ENCODE results near the gene CEACAM18. TPM values are rescaled to one million over a fixed set of nuclear protein-coding genes. Genes with fewer than 3 reads are reported as not detected.

CEACAM18 gene
- total RNA-seq, 2 donors from 2014 or later = not detected

DNA sequence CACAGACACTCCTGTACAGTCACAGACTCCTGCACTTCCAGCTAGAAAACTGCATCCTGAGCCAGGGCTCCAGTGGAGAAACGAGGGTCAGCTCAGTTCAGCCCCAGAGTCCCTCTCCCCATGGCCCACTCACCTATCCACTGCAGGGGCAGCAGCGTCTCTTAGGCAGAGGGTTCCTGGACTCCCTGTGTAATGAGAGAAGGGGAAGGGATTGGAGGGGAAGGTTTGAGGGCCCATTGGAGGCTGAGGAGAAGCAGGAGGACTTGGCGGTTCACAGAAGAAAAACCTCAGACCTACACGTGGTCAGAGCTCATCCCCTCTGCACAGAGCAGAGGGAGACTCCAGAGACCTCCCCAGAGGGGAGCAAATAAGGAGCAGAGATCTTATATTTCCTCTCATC, 9.2 kb upstream of the CEACAM18 start:
- no peak for DNase-seq (ENCODE audit: low spot score)
- ATAC-seq (ENCODE audit: insufficient number of reproducible peaks, low FRiP score, low read depth) = no peak

DNA sequence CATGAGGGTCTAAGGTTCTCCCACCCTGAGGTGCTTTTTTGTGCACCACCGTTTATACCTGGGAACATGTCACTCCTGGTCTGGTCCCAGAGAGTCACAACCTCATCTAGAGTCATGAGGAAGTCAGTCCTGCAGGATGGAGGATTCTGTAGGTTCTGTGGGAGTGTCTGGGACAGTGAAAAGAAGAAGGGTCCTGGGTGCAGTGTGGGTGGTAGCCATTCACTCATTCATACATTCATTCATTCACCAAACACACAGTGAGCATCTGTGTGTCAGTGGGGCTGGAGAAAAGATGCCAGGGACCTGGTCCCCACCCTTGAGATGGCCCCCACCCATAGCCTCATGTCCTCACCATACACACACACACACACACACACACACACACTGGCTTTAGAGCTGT, 8.7 kb upstream of the CEACAM18 start:
- H3K27me3 ChIP-seq (replicated peaks; ENCODE audit: insufficient read depth) = no peaks in the 10 kb centered on the region
- DNase-seq (ENCODE audit: low spot score) = no peak
- H3K36me3 ChIP-seq = no peaks in the 10 kb centered on the region
- no peaks in the 10 kb centered on the region for H3K4me1 ChIP-seq (ENCODE audit: control insufficient read depth in 1 of 2, low read depth in 2 of 2)
- no peaks in the 10 kb centered on the region for H3K9me3 ChIP-seq
- no peak overlapping the region for H3K27ac ChIP-seq
- no peak overlapping the region for H3K4me3 ChIP-seq
- ATAC-seq (ENCODE audit: insufficient number of reproducible peaks, low FRiP score, low read depth) = no peak
- TF ChIP-seq, protein P1, sequence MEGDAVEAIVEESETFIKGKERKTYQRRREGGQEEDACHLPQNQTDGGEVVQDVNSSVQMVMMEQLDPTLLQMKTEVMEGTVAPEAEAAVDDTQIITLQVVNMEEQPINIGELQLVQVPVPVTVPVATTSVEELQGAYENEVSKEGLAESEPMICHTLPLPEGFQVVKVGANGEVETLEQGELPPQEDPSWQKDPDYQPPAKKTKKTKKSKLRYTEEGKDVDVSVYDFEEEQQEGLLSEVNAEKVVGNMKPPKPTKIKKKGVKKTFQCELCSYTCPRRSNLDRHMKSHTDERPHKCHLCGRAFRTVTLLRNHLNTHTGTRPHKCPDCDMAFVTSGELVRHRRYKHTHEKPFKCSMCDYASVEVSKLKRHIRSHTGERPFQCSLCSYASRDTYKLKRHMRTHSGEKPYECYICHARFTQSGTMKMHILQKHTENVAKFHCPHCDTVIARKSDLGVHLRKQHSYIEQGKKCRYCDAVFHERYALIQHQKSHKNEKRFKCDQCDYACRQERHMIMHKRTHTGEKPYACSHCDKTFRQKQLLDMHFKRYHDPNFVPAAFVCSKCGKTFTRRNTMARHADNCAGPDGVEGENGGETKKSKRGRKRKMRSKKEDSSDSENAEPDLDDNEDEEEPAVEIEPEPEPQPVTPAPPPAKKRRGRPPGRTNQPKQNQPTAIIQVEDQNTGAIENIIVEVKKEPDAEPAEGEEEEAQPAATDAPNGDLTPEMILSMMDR (IDR thresholded peaks at IDR 0.05) = no peak

More for the DNA sequence above, 9.2 kb upstream of the CEACAM18 start:
- Histone ChIP-seq H3K9me3 (no peaks in the 10 kb centered on the region), H3K27me3 (replicated peaks; ENCODE audit: insufficient read depth) (no peaks in the 10 kb centered on the region), H3K4me1 (ENCODE audit: control insufficient read depth in 1 of 2, low read depth in 2 of 2) (no peaks in the 10 kb centered on the region), H3K27ac (no peak overlapping the region), H3K36me3 (no peaks in the 10 kb centered on the region), H3K4me3 (no peak overlapping the region)
- TF ChIP-seq, protein P1 (IDR thresholded peaks at IDR 0.05) = no peak

DNA sequence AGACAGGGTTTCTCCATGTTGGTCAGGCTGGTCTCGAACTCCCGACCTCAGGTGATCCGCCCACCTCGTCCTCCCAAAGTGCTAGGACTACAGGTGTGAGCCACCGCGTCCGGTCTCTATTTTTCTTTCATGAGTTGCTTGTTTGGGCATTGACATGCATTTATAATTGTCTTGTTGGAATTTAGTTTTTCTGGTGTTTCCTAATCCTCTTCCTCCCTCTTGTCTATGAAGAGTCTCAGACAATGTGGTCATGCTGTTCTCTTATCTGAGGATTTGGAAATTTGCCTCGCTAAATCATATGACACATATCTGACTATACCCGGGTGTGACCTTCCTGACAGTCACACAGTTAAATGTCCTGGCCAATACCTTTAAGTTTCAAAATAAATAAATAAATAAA, 7.4 kb upstream of the CEACAM18 start:
- Histone ChIP-seq H3K27ac (no peak overlapping the region), H3K4me1 (ENCODE audit: control insufficient read depth in 1 of 2, low read depth in 2 of 2) (no peaks in the 10 kb centered on the region), H3K27me3 (replicated peaks; ENCODE audit: insufficient read depth) (no peaks in the 10 kb centered on the region), H3K36me3 (no peaks in the 10 kb centered on the region), H3K9me3 (no peaks in the 10 kb centered on the region), H3K4me3 (no peak overlapping the region)
- DNase-seq (ENCODE audit: low spot score) (no peak), ATAC-seq (ENCODE audit: insufficient number of reproducible peaks, low FRiP score, low read depth) (no peak)
- TF ChIP-seq, protein P1 (IDR thresholded peaks at IDR 0.05) = no peak

DNA sequence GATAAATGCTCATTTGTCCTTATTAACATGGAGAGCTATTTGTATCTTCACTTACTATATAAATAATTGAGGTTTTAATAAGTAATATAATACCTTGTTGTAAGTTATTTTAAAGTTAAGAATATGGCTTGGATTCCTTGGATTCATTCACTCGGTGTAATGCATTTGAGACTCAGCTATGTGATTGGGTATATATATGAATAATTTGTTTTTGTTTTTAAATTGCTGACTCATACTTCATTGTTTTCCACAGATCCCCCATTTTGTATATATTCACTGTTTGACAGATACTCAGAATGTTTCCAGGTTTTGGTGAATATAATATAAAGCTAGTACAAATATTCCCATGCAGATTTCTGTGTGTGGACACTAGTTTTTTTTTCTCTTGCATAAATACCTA, 6.8 kb upstream of the CEACAM18 start:
- H3K27me3 ChIP-seq (replicated peaks; ENCODE audit: insufficient read depth) = no peaks in the 10 kb centered on the region
- DNase-seq (ENCODE audit: low spot score) = no peak
- TF ChIP-seq, protein P1 (IDR thresholded peaks at IDR 0.05) = no peak

DNA sequence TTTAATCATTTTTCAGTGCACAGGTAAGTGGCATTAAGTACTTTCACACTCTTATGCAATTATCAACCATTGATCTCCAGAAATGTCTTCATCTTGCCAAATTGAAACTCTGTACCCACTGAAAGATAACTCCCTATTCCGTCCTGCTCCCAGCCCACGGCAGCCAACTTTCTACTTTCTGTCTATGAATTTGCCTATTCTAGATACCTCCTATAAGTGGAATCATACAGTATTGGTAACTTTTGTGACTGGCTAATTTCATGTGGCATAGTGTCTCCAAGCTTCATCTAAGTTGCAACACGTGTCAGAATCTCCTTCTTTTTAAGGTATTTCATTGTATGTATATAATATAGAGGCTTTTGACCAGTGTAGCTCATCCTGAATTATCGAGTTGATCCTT, 5.7 kb upstream of the CEACAM18 start:
- H3K27me3 ChIP-seq (replicated peaks; ENCODE audit: insufficient read depth) = no peaks in the 10 kb centered on the region
- H3K4me1 ChIP-seq (ENCODE audit: control insufficient read depth in 1 of 2, low read depth in 2 of 2) = no peaks in the 10 kb centered on the region
- H3K4me3 ChIP-seq = no peak overlapping the region
- DNase-seq (ENCODE audit: low spot score) (no peak), ATAC-seq (ENCODE audit: insufficient number of reproducible peaks, low FRiP score, low read depth) (no peak)
- H3K36me3 ChIP-seq = no peaks in the 10 kb centered on the region
- TF ChIP-seq, protein P1 (IDR thresholded peaks at IDR 0.05) = no peak
- H3K9me3 ChIP-seq = no peaks in the 10 kb centered on the region
- H3K27ac ChIP-seq = no peak overlapping the region

More for the DNA sequence above, 6.8 kb upstream of the CEACAM18 start:
- ATAC-seq (ENCODE audit: insufficient number of reproducible peaks, low FRiP score, low read depth) = no peak
- Histone ChIP-seq H3K4me3 (no peak overlapping the region), H3K36me3 (no peaks in the 10 kb centered on the region), H3K4me1 (ENCODE audit: control insufficient read depth in 1 of 2, low read depth in 2 of 2) (no peaks in the 10 kb centered on the region), H3K27ac (no peak overlapping the region), H3K9me3 (no peaks in the 10 kb centered on the region)

Data from thoracic aorta (tissue), 2 donors.